Spleen (tissue), 11 donors: ENCODE measurements around the gene EZR. TPM values are rescaled to one million over a fixed set of nuclear protein-coding genes. Genes with fewer than 3 reads are reported as not detected.

Experiments used
- DNase-seq: peaks from one replicate; pipeline ENCODE4 v3.0.0-alpha.2; 2020
- H3K27ac ChIP-seq, 8 donors: fragments of 200-600 bp; sonication (generic) in 7 of 8; 1 replicate in 4 of 8; 2 replicates in 4 of 8; pipeline versions ENCODE4 v1.5.0 to v1.8.0; 2016 to 2021; ENCODE audit warnings: inconsistent platforms in 4 of 8, mild to moderate bottlenecking in 4 of 8, moderate library complexity in 1 of 8
- H3K27me3 ChIP-seq, 7 donors: fragments of 200-600 bp; sonication (generic) in 6 of 7; replicated peaks in 1 of 7; 1 replicate in 4 of 7; 2 replicates in 3 of 7; pipeline versions ENCODE4 v1.5.0 to v1.8.0; 2016 to 2021; ENCODE audit warnings: inconsistent platforms in 3 of 7, mild to moderate bottlenecking in 1 of 7
- H3K36me3 ChIP-seq, 6 donors: fragments of 200-600 bp; sonication (generic) in 5 of 6; 1 replicate in 4 of 6; 2 replicates in 2 of 6; pipeline versions ENCODE4 v1.5.0 to v1.8.0; 2016 to 2021; ENCODE audit warnings: inconsistent platforms in 2 of 6
- H3K4me1 ChIP-seq, 6 donors: fragments of 200-600 bp; sonication (generic) in 5 of 6; 1 replicate in 3 of 6; 2 replicates in 3 of 6; pipeline versions ENCODE4 v1.5.0 to v1.8.0; 2016 to 2021; ENCODE audit warnings: inconsistent platforms in 3 of 6
- H3K4me3 ChIP-seq, 8 donors: fragments of 200-600 bp; sonication (generic) in 7 of 8; 1 replicate in 4 of 8; 2 replicates in 4 of 8; pipeline versions ENCODE4 v1.5.0 to v1.8.0; 2016 to 2021; ENCODE audit warnings: inconsistent platforms in 4 of 8, mild to moderate bottlenecking in 4 of 8, moderate library complexity in 2 of 8
- H3K9me3 ChIP-seq, 8 donors: fragments of 200-600 bp; sonication (generic) in 7 of 8; 1 replicate in 4 of 8; 2 replicates in 4 of 8; pipeline versions ENCODE4 v1.5.0 to v1.8.0; 2016 to 2021; ENCODE audit warnings: inconsistent platforms in 4 of 8
- POLR2A ChIP-seq, 3 donors: fragments of 450-650 bp; IDR thresholded peaks; one replicate each; pipeline ENCODE4 v1.5.1; 2017; ENCODE audit warnings: antibody characterized with exemption in 3 of 3, mild to moderate bottlenecking in 1 of 3
- POLR2AphosphoS5 ChIP-seq, 3 donors: sonication (generic); formaldehyde crosslinking; IDR thresholded peaks; one replicate each; pipeline ENCODE4 v1.5.1; 2017; ENCODE audit warnings: antibody characterized with exemption in 3 of 3
- WGBS, 5 donors: extraction: QIAGEN DNeasy Blood & Tissue Kit in 3 of 5; methylation state at CpG; one replicate each; pipeline versions ENCODE4 v1.1.5 to v1.1.7; 2013 to 2018; 5-methylcytosine and 5-hydroxymethylcytosine counted together
- intact Hi-C: fragments of 100-400 bp; cut with DNase I; formaldehyde crosslinking; loops from one replicate; pipeline ENCODE4 v1.15.0; 2023; ENCODE audit warnings: low total_unique reads
- polyA plus RNA-seq, 3 donors: library from polyadenylated mRNA; stranded (reverse); fragments of 200-250 nt; gene quantifications; one replicate each; pipeline ENCODE4 v1.2.1, GENCODE V29; 2013
- total RNA-seq, 7 donors: library from RNA; depleted of rRNA in 3 of 7; stranded (reverse); fragments of >200 nt in 3 of 7; fragmentation: NEBNext Ultra II Directional in 4 of 7; extraction: Animal tissue kit (Norgen Biotek cat#: 25700) in 4 of 7; gene quantifications; one replicate each; pipeline versions ENCODE4 v1.1.0 to v1.2.1, GENCODE V29; 2016 to 2021
- TF ChIP-seq, protein P1 (sequence below), 11 experiments: fragments of 200-600 bp in 7 of 11; fragments of 450-650 bp in 4 of 11; sonication (generic) in 4 of 11; IDR thresholded peaks in 8 of 11; conservative IDR thresholded peaks in 3 of 11; 1 replicate in 7 of 11; 2 replicates in 4 of 11; pipeline versions ENCODE4 v1.4.0 to v1.8.0; 2016 to 2021; ENCODE audit warnings: antibody characterized with exemption in 11 of 11, inconsistent platforms in 4 of 11, mild to moderate bottlenecking in 1 of 11
- donor health status: healthy with polysubstance abuse.
- donor health status: DM: no; HTN: no; CAD: no; lungs with moderate emphysema.
- donor health status: DM: no; HTN: no; CAD: no.
- donor health status: Bipolar disorder and iron deficiency.
- donor health status: healthy.
- donor health status: DM: no; HTN: no; CAD: no.
- donor health status: DM: yes; HTN: yes; CAD: no.

The EZR gene
- total and polyA plus RNA-seq, 10 donors, result 78.0 to 153 (median 114) TPM

DNA sequence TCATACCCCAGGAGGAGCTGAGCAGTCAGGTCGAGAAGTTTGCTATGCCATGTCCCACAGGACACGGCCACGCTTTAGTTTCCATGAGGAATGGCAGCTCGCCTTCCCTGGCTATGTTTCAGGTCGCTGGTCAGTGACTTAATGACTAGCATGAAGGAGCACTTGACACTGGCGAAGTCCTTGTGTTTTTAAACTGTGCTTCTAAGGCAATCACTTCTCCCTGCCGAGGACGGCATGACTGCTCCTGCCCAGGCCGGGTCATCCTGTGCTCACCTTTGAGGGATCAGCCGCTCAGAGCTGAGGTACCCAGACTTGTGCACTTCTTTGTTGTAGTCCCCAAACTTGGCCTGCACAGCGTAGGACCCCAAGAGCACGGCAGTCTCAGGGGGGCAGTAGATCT lies 34.1 kb downstream of the EZR start:
- WGBS, 5 donors, result 93 to 99% (median 96%) methylated on average over 12 of the region's 12 CpGs

GRCh38 chr6:158784505-158784904 lies 34.7 kb downstream of the EZR start:
- H3K27ac ChIP-seq, result no peak overlapping the region
- H3K9me3 ChIP-seq, result no peaks in the 10 kb centered on the region
- H3K4me1 ChIP-seq, result peaks cover 0 to 27% (median 9%) of the 10 kb centered on the region in 6 donors
- TF ChIP-seq POLR2AphosphoS5 (IDR thresholded peaks at IDR 0.05) (peak in 2 of 3 donors; percentile 17 to 23), POLR2A (IDR thresholded peaks at IDR 0.05) (no peak)
- intact Hi-C loops, result loop anchor here (10.0 kb wide), 2 partner anchors 60 to 190 kb away; no protein-coding TSS in a partner anchor
- DNase-seq, result no peak
- H3K4me3 ChIP-seq, result no peak overlapping the region
- 78 to 86% (median 85%) methylated on average over 6 of the region's 6 CpGs for WGBS, 5 donors
- H3K36me3 ChIP-seq, result peaks cover 9 to 97% (median 94%) of the 10 kb centered on the region in 6 donors
- H3K27me3 ChIP-seq, result no peaks in the 10 kb centered on the region

More for the DNA sequence above, 34.1 kb downstream of the EZR start:
- peaks cover 9 to 92% (median 88%) of the 10 kb centered on the region in 6 donors for H3K36me3 ChIP-seq
- no peak overlapping the region for H3K4me3 ChIP-seq
- H3K27me3 ChIP-seq, result no peaks in the 10 kb centered on the region
- TF ChIP-seq POLR2AphosphoS5 (IDR thresholded peaks at IDR 0.05) (peak in 2 of 3 donors; percentile 12 to 23), POLR2A (IDR thresholded peaks at IDR 0.05) (no peak)
- H3K27ac ChIP-seq, result no peak overlapping the region
- peaks cover 5 to 32% (median 14%) of the 10 kb centered on the region in 6 donors for H3K4me1 ChIP-seq
- intact Hi-C loops, result loop anchor here (10.0 kb wide), 2 partner anchors 60 to 190 kb away; no protein-coding TSS in a partner anchor
- H3K9me3 ChIP-seq, result no peaks in the 10 kb centered on the region
- no peak for DNase-seq

DNA sequence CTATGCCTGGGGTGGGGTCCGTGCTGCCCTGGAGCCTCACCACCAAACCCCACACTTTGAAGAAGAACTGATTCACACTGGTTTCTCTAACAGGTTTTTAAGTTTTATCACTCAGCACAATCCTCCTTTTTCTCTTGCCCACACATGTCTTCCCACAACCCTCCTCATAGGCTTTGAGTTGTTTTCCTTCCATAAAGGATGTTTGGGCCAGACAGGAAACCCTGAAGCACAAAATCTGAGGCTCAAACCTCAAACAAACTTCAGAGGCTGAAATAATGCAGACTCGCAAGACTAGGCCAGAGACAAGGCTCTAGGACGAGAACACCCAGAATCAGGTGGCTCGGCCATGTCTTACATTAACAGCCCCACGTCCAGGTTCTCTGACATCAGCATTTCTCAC lies 35.3 kb downstream of the EZR start:
- TF ChIP-seq POLR2A (IDR thresholded peaks at IDR 0.05) (no peak), POLR2AphosphoS5 (IDR thresholded peaks at IDR 0.05) (no peak)
- TF ChIP-seq, protein P1, sequence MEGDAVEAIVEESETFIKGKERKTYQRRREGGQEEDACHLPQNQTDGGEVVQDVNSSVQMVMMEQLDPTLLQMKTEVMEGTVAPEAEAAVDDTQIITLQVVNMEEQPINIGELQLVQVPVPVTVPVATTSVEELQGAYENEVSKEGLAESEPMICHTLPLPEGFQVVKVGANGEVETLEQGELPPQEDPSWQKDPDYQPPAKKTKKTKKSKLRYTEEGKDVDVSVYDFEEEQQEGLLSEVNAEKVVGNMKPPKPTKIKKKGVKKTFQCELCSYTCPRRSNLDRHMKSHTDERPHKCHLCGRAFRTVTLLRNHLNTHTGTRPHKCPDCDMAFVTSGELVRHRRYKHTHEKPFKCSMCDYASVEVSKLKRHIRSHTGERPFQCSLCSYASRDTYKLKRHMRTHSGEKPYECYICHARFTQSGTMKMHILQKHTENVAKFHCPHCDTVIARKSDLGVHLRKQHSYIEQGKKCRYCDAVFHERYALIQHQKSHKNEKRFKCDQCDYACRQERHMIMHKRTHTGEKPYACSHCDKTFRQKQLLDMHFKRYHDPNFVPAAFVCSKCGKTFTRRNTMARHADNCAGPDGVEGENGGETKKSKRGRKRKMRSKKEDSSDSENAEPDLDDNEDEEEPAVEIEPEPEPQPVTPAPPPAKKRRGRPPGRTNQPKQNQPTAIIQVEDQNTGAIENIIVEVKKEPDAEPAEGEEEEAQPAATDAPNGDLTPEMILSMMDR (IDR thresholded peaks at IDR 0.05 in 8 of 11, conservative IDR thresholded peaks at IDR 0.05 in 3 of 11), result no peak
- peaks cover 0 to 20% (median 2%) of the 10 kb centered on the region in 6 donors for H3K4me1 ChIP-seq
- no peak for DNase-seq
- WGBS, 5 donors, result 92 to 95% (median 94%) methylated on average over 5 of the region's 5 CpGs
- H3K27ac ChIP-seq, result no peak overlapping the region
- no peak overlapping the region for H3K4me3 ChIP-seq
- intact Hi-C loops, result loop anchor here (10.0 kb wide), 2 partner anchors 59 to 191 kb away; no protein-coding TSS in a partner anchor
- H3K36me3 ChIP-seq, result peaks cover 9 to 100% (median 97%) of the 10 kb centered on the region in 6 donors
- H3K9me3 ChIP-seq, result no peaks in the 10 kb centered on the region
- no peaks in the 10 kb centered on the region for H3K27me3 ChIP-seq

GRCh38 chr6:158783167-158783450 lies 36.1 kb downstream of the EZR start:
- WGBS, 5 donors, result 67 to 92% (median 73%) methylated on average over 3 to 4 of the region's 4 CpGs
- H3K27me3 ChIP-seq, result no peaks in the 10 kb centered on the region

More at GRCh38 chr6:158783167-158783450, 36.1 kb downstream of the EZR start:
- TF ChIP-seq POLR2AphosphoS5 (IDR thresholded peaks at IDR 0.05) (peak in 1 of 3 donors; percentile 4), POLR2A (IDR thresholded peaks at IDR 0.05) (no peak)
- TF ChIP-seq, protein P1 (IDR thresholded peaks at IDR 0.05 in 8 of 11, conservative IDR thresholded peaks at IDR 0.05 in 3 of 11), result no peak
- no peak for DNase-seq
- Histone ChIP-seq H3K27ac (no peak overlapping the region), H3K4me3 (no peak overlapping the region), H3K36me3 (peaks cover 9 to 100% (median 96%) of the 10 kb centered on the region in 6 donors), H3K4me1 (peaks cover 0 to 13% (median 0%) of the 10 kb centered on the region in 6 donors), H3K9me3 (no peaks in the 10 kb centered on the region)
- intact Hi-C loops, result loop anchor here (10.0 kb wide), 2 partner anchors 58 to 192 kb away; no protein-coding TSS in a partner anchor
